Neural progenitor cell (in vitro differentiated cells): ENCODE data around the gene PRRT3.

ENCODE experiments used
- CTCF ChIP-seq: fragments of 200-600 bp; sonication (generic); IDR thresholded peaks from 2 replicates; pipeline ENCODE4 v1.5.1; 2017; ENCODE audit warnings: antibody characterized with exemption, mild to moderate bottlenecking
- EZH2 ChIP-seq: fragments of 200-600 bp; sonication (generic); IDR thresholded peaks from 2 replicates; pipeline ENCODE4 v1.6.1; 2017; ENCODE audit warnings: antibody characterized with exemption, mild to moderate bottlenecking, moderate library complexity
- EZH2phosphoT487 ChIP-seq: fragments of 200-600 bp; sonication (generic); IDR thresholded peaks from 2 replicates; pipeline ENCODE4 v1.6.1; 2017; ENCODE audit warnings: antibody characterized with exemption

- TF ChIP-seq CTCF (no peak), EZH2 (no peak), EZH2phosphoT487 (no peak)
Measured at GRCh38 chr3:9914011-9914410, 38.2 kb downstream of the PRRT3 start.
